HepG2 (cell line): Measurements from ENCODE around the gene CD151. TPM values are rescaled to one million over a fixed set of nuclear protein-coding genes. Genes with fewer than 3 reads are reported as not detected.

Source experiments
- ATAC-seq: fragments of 200-7000 bp; cut with Tn5 transposase; 3 replicates; pipeline ENCODE4 v1.9.1; 2020; ENCODE audit warnings: mild to moderate bottlenecking, moderate library complexity
- BruUV-seq: library from RNA; stranded (reverse); fragments of 400-500 nt; replicated peaks from 2 replicates; lab custom pipeline; 2021; lab: Mats Ljungman, UMichigan
- CTCF ChIA-PET: fragments of 300-600 bp; formaldehyde crosslinking; extraction: SDS; loops from one replicate; lab custom pipeline; 2021; ENCODE audit warnings: low total read pairs, inconsistent platforms, low intra/inter-chr PET ratio; lab: Yijun Ruan, JAX
- POLR2A ChIA-PET: fragments of 350-600 bp; sonication (Branson Sonifier 250); formaldehyde crosslinking; loops from one replicate; lab custom pipeline; 2020; ENCODE audit warnings: antibody characterized with exemption, inconsistent platforms; lab: Yijun Ruan, JAX
- DNase-seq: peaks from one replicate; pipeline ENCODE4 v3.0.0-alpha.2; 2015; ENCODE audit warnings: low spot score
- FAIRE-seq: peaks from 3 replicates; lab custom pipeline; 2011; peaks lifted over from hg19 to GRCh38; lab: Jason Lieb, UNC
- H2AFZ ChIP-seq: one replicate; pipeline ENCODE4 v1.6.1; 2011; ENCODE audit warnings: low read length, inconsistent platforms
- H3K27ac ChIP-seq: fragments of 300-600 bp; 3 replicates; pipeline ENCODE4 v1.8.0; 2011; ENCODE audit warnings: mixed run types, mild to moderate bottlenecking, mixed read lengths, low read length, inconsistent platforms; ENCODE audit not compliant: insufficient read depth; ENCODE audit errors: extremely low read length
- H3K27me3 ChIP-seq, 2 experiments: fragments of 200-600 bp in 1 of 2; 2 replicates in 1 of 2; 3 replicates in 1 of 2; pipeline versions ENCODE4 v1.6.0 to v1.8.0; 2011; ENCODE audit warnings: low read length in 2 of 2, mild to moderate bottlenecking in 2 of 2, moderate library complexity in 2 of 2, inconsistent platforms in 1 of 2; ENCODE audit not compliant: insufficient read depth in 2 of 2, control insufficient read depth in 1 of 2
- H3K36me3 ChIP-seq, 2 experiments: fragments of 200-600 bp in 1 of 2; replicated peaks in 1 of 2; 2 replicates in 1 of 2; 3 replicates in 1 of 2; pipeline versions ENCODE4 v1.5.1 to v1.8.0; 2011; ENCODE audit warnings: low read length in 2 of 2, inconsistent platforms in 1 of 2; ENCODE audit not compliant: insufficient read depth in 2 of 2, control insufficient read depth in 1 of 2
- H3K4me1 ChIP-seq: 2 replicates; pipeline ENCODE4 v1.5.1; 2012; ENCODE audit warnings: low read length, inconsistent platforms; ENCODE audit not compliant: insufficient read depth
- H3K4me2 ChIP-seq: 2 replicates; pipeline ENCODE4 v1.6.0; 2011; ENCODE audit warnings: low read depth, low read length, inconsistent platforms
- H3K4me3 ChIP-seq, 3 experiments: fragments of 200-600 bp in 1 of 3; sonication (generic), shearing (Covaris generic) in 1 of 3; replicated peaks in 1 of 3; 2 replicates each; pipeline ENCODE4 v1.5.1; 2011 to 2016; ENCODE audit warnings: low read length in 3 of 3, inconsistent platforms in 2 of 3, low read depth in 2 of 3, mild to moderate bottlenecking in 2 of 3, control low read depth in 1 of 3, mixed read lengths in 1 of 3; ENCODE audit not compliant: insufficient read depth in 1 of 3
- H3K79me2 ChIP-seq: one replicate; pipeline ENCODE4 v1.6.1; 2011; ENCODE audit warnings: low read length, inconsistent platforms; ENCODE audit not compliant: insufficient read depth
- H3K9ac ChIP-seq: 2 replicates; pipeline ENCODE4 v1.6.0; 2011; ENCODE audit warnings: mild to moderate bottlenecking, low read depth, low read length, inconsistent platforms; ENCODE audit not compliant: insufficient read depth
- H3K9me3 ChIP-seq: 2 replicates; pipeline ENCODE4 v1.5.1; 2012; ENCODE audit warnings: mild to moderate bottlenecking, low read length
- H4K20me1 ChIP-seq: 2 replicates; pipeline ENCODE4 v1.6.0; 2011; ENCODE audit warnings: inconsistent platforms, mild to moderate bottlenecking, low read length, moderate library complexity; ENCODE audit not compliant: insufficient read depth
- AGO2 ChIP-seq: fragments of 200-400 bp; formaldehyde crosslinking; optimal IDR thresholded peaks from 2 replicates; pipeline ENCODE3; 2017; ENCODE audit warnings: mild to moderate bottlenecking, low read depth, low read length, moderate library complexity
- PCBP1 ChIP-seq: fragments of 200-400 bp; formaldehyde crosslinking; IDR thresholded peaks from 2 replicates; pipeline ENCODE4 v1.6.1; 2017; ENCODE audit warnings: mild to moderate bottlenecking, low read depth, low read length, borderline replicate concordance
- SRSF1 ChIP-seq: fragments of 200-400 bp; formaldehyde crosslinking; optimal IDR thresholded peaks from 2 replicates; pipeline ENCODE3; 2017; ENCODE audit warnings: mild to moderate bottlenecking, low read depth, low read length, moderate library complexity
- ZNF501 ChIP-seq: sonication (generic); formaldehyde crosslinking; IDR thresholded peaks from 2 replicates; pipeline ENCODE4 v1.5.1; 2020; ENCODE audit warnings: mild to moderate bottlenecking, moderate library complexity, missing genetic modification reagents
- ZNF605 ChIP-seq: sonication (generic); formaldehyde crosslinking; IDR thresholded peaks from 2 replicates; pipeline ENCODE4 v1.8.0; 2022; ENCODE audit warnings: mild to moderate bottlenecking, missing genetic modification reagents
- ZNF816 ChIP-seq: sonication (generic); formaldehyde crosslinking; IDR thresholded peaks from 2 replicates; pipeline ENCODE4 v1.8.0; 2022; ENCODE audit warnings: missing genetic modification reagents, mild to moderate bottlenecking, borderline replicate concordance
- ZNF839 ChIP-seq: sonication (generic); formaldehyde crosslinking; IDR thresholded peaks from 2 replicates; pipeline ENCODE4 v1.4.0; 2020; ENCODE audit warnings: missing genetic modification reagents, mild to moderate bottlenecking, borderline replicate concordance
- WGBS: methylation state at CpG from one replicate; pipeline ENCODE4 v1.1.6; 2017; ENCODE audit warnings: low lambda C conversion rate; 5-methylcytosine and 5-hydroxymethylcytosine counted together
- in situ Hi-C: cut with HindIII; loops from 2 replicates; pipeline ENCODE4 v1.10.0; 2017; ENCODE audit warnings: low pct_unique_long_range_greater_than_20kb; ENCODE audit not compliant: extremely low pct_ligation_motif_present
- intact Hi-C: fragments of 100-400 bp; cut with micrococcal nuclease; formaldehyde crosslinking; loops from one replicate; pipeline ENCODE4 v1.10.0; 2022; ENCODE audit not compliant: unreplicated experiment
- polyA plus RNA-seq, 8 experiments: library from polyadenylated mRNA; depleted of rRNA in 3 of 8; stranded (reverse) in 7 of 8; unstranded in 1 of 8; fragments of >200 nt; fragmentation: Illumina TruSeq in 4 of 8; extraction: Trizol in 4 of 8; gene quantifications; 2 replicates each; pipeline versions ENCODE4 v1.2.1 to v1.2.3, GENCODE V29; 2011 to 2016; ENCODE audit warnings: low read depth in 4 of 8, missing spikeins in 1 of 8, mixed read lengths in 1 of 8; ENCODE audit not compliant: insufficient read depth in 1 of 8
- total RNA-seq, 5 experiments: library from RNA; depleted of rRNA; stranded (reverse); fragments of >200 nt; fragmentation: Illumina TruSeq; extraction: Trizol; gene quantifications; 2 replicates each; pipeline ENCODE4 v1.2.3, GENCODE V29; 2016; ENCODE audit warnings: low read depth in 1 of 5
- TF ChIP-seq, protein P1 (sequence below): sonication (generic); formaldehyde crosslinking; IDR thresholded peaks from 2 replicates; pipeline ENCODE4 v1.5.1; 2020; ENCODE audit warnings: mild to moderate bottlenecking, missing genetic modification reagents, moderate library complexity

Gene CD151
- total and polyA plus RNA-seq, 2 of the 13 experiments (the other 11 are each of a cell fraction or from before 2014, with no cell fraction given): 125 to 197 TPM

- DNase-seq: no peak
- in situ Hi-C loops: no loop called here
- Histone ChIP-seq H3K79me2 (peaks cover 11% of the 10 kb centered on the region), H3K4me3 (peak overlapping the region; percentile 49 to 81 (median 71)), H3K4me2 (peak overlapping the region; percentile 87), H3K27ac (no peak overlapping the region)
- CTCF ChIA-PET: no interaction called here
- TF ChIP-seq, protein P1, sequence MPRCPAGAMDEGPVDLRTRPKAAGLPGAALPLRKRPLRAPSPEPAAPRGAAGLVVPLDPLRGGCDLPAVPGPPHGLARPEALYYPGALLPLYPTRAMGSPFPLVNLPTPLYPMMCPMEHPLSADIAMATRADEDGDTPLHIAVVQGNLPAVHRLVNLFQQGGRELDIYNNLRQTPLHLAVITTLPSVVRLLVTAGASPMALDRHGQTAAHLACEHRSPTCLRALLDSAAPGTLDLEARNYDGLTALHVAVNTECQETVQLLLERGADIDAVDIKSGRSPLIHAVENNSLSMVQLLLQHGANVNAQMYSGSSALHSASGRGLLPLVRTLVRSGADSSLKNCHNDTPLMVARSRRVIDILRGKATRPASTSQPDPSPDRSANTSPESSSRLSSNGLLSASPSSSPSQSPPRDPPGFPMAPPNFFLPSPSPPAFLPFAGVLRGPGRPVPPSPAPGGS (CRISPR knock-in tag): no peak
- TF ChIP-seq SRSF1 (peak; percentile 18), PCBP1 (peak; percentile 73; the same call in 1 of the 2 replicates), ZNF816 (CRISPR knock-in tag) (0 out of 2 replicates have a peak, but pooled peaks have one; percentile 27), ZNF501 (CRISPR knock-in tag) (no peak), AGO2 (peak; percentile 63), ZNF839 (peak; percentile 28; the same call in 1 of the 2 replicates), ZNF605 (CRISPR knock-in tag) (0 out of 2 replicates have a peak, but pooled peaks have one; percentile 24)
- TF ChIP-seq, all 625 proteins: peak for 6
- H3K36me3 ChIP-seq: peaks cover 4 to 5% of the 10 kb centered on the region in 2 experiments; a peak in 3 of 5 replicates
- intact Hi-C loops: no loop called here
- H4K20me1 ChIP-seq: peaks cover 7% of the 10 kb centered on the region; the same call in 1 of the 2 replicates
- BruUV-seq: TSS peak; percentile 39
- no peaks in the 10 kb centered on the region for H3K27me3 ChIP-seq
- FAIRE-seq: no peak
- H3K9ac ChIP-seq: peak overlapping the region; percentile 69; the same call in 1 of the 2 replicates
- H2AFZ ChIP-seq: no peak overlapping the region
- peaks cover 73% of the 10 kb centered on the region for H3K4me1 ChIP-seq
- no peaks in the 10 kb centered on the region for H3K9me3 ChIP-seq
- no peak for ATAC-seq
- POLR2A ChIA-PET: interaction anchor here (1.0 to 16.1 kb wide), 4 partner anchors 9 to 36 kb away, joined by 4 to 264 read pairs (median 80); partner anchors contain the start of genes PNPLA2, POLR2L, RPLP2 and TSPAN4
- WGBS: 77% methylated on average over 13 of the region's 23 CpGs
Measured at GRCh38 chr11:831961-832528, 707 bp upstream of the CD151 start.
